ENCODE results near the gene TAF11. TPM values are rescaled to one million over a fixed set of nuclear protein-coding genes. Genes with fewer than 3 reads are reported as not detected.

The TAF11 gene
- total and polyA plus RNA-seq, 5 experiments from 2014 or later: 11.2 to 32.7 (median 18.2) TPM

DNA sequence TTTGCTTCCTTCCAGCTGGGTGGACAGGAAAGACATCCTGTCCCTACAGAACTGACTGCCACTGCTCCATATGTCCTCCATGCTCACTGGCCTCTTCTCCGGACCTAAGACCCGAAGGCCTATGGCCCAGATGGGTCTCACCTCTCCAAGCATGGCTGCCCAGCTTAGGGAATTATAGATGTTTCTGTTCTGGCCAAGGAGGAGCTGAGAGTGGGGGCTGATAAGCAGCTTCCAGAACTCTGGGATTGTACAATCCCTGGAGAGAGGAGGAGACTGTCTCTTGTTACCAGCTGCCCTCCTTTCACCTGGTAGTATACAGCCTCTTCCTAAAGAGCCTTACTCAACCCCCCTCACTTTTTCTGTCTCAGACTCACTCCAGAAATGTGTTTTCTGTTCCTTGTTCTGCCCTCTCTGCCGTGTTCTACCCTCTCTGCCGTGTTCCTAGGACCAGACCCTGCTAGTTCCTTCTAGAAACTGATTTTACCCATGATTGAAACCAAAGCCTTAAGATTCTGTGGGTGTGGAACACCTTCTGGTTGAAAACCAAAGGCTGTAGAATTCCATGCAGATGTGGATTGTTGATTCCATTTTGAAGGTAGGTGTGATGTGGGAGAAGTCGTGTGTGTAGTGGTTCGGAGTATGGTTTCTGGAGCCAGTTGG lies 29.9 kb upstream of the TAF11 start:
- ATAC-seq (no peak), DNase-seq (no peak)
- Mint-ChIP-seq H3K36me3 (peaks cover 0 to 8% (median 6%) of the 10 kb centered on the region in 3 donors), H3K4me1 (peaks cover 7 to 17% (median 9%) of the 10 kb centered on the region in 4 donors), H3K4me3 (no peak overlapping the region), H3K27me3 (no peaks in the 10 kb centered on the region), H3K27ac (peak overlapping the region in 1 of 10 donors; percentile 22), H3K9me3 (no peaks in the 10 kb centered on the region)
- POLR2A ChIA-PET: no interaction called here

- no peak for DNase-seq
- ATAC-seq: no peak
- Mint-ChIP-seq H3K36me3 (peaks cover 0 to 8% (median 6%) of the 10 kb centered on the region in 3 donors), H3K27me3 (no peaks in the 10 kb centered on the region), H3K9me3 (no peaks in the 10 kb centered on the region), H3K4me1 (peaks cover 13 to 23% (median 22%) of the 10 kb centered on the region in 4 donors), H3K27ac (no peak overlapping the region), H3K4me3 (no peak overlapping the region)
- POLR2A ChIA-PET: interaction anchor here (0.6 kb wide), 1 partner anchor 304 kb away, joined by 3 read pairs; no protein-coding TSS in a partner anchor
Measured at GRCh38 chr6:34916348-34916967, 28.6 kb upstream of the TAF11 start.

GRCh38 chr6:34914358-34914757 lies 26.5 kb upstream of the TAF11 start:
- Mint-ChIP-seq H3K4me3 (no peak overlapping the region), H3K27ac (no peak overlapping the region), H3K27me3 (peaks cover 0 to 4% (median 0%) of the 10 kb centered on the region in 5 donors), H3K36me3 (peaks cover 0 to 8% (median 6%) of the 10 kb centered on the region in 3 donors), H3K9me3 (no peaks in the 10 kb centered on the region), H3K4me1 (peaks cover 21 to 36% (median 30%) of the 10 kb centered on the region in 4 donors)
- ATAC-seq (no peak), DNase-seq (no peak)
- POLR2A ChIA-PET: no interaction called here

DNA sequence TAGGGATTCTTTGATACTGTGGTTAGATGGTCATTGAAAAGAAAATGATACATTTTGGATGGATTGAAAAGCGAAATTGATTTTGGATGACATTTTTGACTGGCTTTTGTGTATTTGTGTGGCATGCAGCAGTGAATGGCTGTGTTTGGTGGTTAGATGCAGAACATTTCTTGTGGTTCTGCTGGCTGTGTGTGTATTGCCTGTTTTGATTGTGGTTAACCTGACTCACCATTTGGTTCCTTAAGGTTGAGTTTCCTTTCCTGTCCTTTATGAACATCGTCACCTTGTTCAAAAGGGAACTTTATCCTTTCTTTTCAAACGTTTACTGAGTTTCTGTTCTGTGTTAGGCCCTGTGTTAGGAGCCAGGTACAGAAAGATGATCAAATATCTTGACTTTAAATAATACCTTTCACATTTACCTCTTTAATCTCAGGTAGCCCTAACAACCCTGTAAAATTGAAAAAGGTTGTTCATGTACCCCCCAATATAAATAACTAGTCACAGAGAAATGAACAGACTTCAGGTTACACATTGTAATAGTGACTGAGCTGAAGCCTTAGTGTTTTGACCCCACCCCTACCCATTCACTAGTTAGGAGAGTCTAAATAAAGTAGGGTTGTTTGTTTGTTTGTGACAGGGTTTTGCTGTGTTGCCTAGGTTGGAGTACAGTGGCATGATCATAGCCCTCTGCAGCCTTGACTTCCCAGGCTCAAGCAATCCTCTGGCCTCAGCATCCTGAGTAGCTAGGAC lies 25.0 kb upstream of the TAF11 start:
- peak overlapping the region in 8 of 10 donors; percentile 29 to 76 (median 46) for H3K27ac Mint-ChIP-seq

DNA sequence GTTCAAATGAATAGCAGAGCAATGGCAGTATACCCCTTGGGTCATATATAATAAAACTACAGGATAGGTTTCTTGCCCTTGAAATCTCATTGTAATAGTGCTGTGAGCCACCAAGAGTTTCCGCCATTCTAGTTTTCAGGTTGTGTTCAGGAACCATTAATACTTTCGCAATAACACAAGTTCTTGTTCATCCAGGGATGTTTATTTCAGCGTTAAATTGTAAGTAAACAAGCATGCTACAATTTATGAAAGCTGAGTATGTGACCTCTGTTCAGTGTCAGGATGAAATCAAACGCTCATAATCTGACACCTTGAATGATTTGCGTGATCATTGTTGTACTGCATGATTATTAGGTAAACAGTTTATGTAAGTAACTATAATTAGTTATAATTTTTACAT lies 24.0 kb upstream of the TAF11 start:
- Mint-ChIP-seq H3K36me3 (no peaks in the 10 kb centered on the region), H3K4me3 (peak overlapping the region in 1 of 10 donors; percentile 58), H3K27me3 (peaks cover 0 to 4% (median 0%) of the 10 kb centered on the region in 5 donors), H3K9me3 (no peaks in the 10 kb centered on the region), H3K27ac (no peak overlapping the region), H3K4me1 (peaks cover 20 to 39% (median 34%) of the 10 kb centered on the region in 4 donors)
- ATAC-seq: no peak
- POLR2A ChIA-PET: no interaction called here
- no peak for DNase-seq

More for the DNA sequence above, 25.0 kb upstream of the TAF11 start:
- POLR2A ChIA-PET: interaction anchor here (0.7 to 1.6 kb wide), 2 partner anchors 25 to 45 kb away, joined by 3 to 5 read pairs; partner anchors contain the start of gene TAF11
- peaks cover 0 to 4% (median 0%) of the 10 kb centered on the region in 5 donors for H3K27me3 Mint-ChIP-seq
- DNase-seq: peak in 8 of 10 donors; percentile 1 to 73 (median 40)
- peaks cover 0 to 3% (median under 1%) of the 10 kb centered on the region in 3 donors for H3K36me3 Mint-ChIP-seq
- H3K4me3 Mint-ChIP-seq: peak overlapping the region; percentile 0 to 83 (median 63)
- ATAC-seq: peak; percentile 96 to 98
- no peaks in the 10 kb centered on the region for H3K9me3 Mint-ChIP-seq
- H3K4me1 Mint-ChIP-seq: peaks cover 21 to 39% (median 32%) of the 10 kb centered on the region in 4 donors

- Mint-ChIP-seq H3K9me3 (no peaks in the 10 kb centered on the region), H3K27me3 (peaks cover 0 to 4% (median 0%) of the 10 kb centered on the region in 5 donors), H3K4me3 (no peak overlapping the region), H3K4me1 (peaks cover 22 to 45% (median 38%) of the 10 kb centered on the region in 4 donors), H3K27ac (peak overlapping the region in 1 of 10 donors; percentile 74), H3K36me3 (peaks cover 0 to 8% (median 0%) of the 10 kb centered on the region in 3 donors)
- DNase-seq (no peak), ATAC-seq (no peak)
- POLR2A ChIA-PET: interaction anchor here (1.4 kb wide), 1 partner anchor 21 kb away, joined by 4 read pairs; the partner anchor contains the start of gene ANKS1A
Measured at GRCh38 chr6:34909320-34909883, 21.6 kb upstream of the TAF11 start.

DNA sequence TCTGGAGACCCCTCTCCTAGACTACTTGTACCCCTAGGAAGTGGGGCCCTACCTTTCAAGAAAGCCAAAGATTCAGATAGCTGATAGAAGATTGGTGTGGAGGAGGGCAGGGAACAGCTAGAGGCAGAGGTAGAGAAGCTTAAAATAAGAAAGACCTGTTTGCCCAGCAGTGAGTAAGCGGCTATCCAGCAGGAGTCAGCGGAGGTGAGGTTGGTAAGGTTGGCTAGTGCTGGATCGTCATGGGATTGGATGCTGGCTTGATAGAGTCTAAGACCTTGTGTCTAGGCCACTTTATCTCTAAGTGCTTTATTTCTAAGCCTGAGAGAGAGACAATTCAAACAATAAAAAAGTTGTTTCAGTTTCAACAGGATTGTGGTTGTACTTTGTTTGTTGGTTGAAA lies 20.4 kb upstream of the TAF11 start:
- ATAC-seq: no peak
- peaks cover 22 to 42% (median 34%) of the 10 kb centered on the region in 4 donors for H3K4me1 Mint-ChIP-seq
- peaks cover 0 to 4% (median 0%) of the 10 kb centered on the region in 5 donors for H3K27me3 Mint-ChIP-seq
- no peak overlapping the region for H3K4me3 Mint-ChIP-seq
- H3K27ac Mint-ChIP-seq: no peak overlapping the region
- H3K36me3 Mint-ChIP-seq: peaks cover 0 to 8% (median 0%) of the 10 kb centered on the region in 3 donors
- H3K9me3 Mint-ChIP-seq: no peaks in the 10 kb centered on the region
- no peak for DNase-seq
- POLR2A ChIA-PET: no interaction called here

DNA sequence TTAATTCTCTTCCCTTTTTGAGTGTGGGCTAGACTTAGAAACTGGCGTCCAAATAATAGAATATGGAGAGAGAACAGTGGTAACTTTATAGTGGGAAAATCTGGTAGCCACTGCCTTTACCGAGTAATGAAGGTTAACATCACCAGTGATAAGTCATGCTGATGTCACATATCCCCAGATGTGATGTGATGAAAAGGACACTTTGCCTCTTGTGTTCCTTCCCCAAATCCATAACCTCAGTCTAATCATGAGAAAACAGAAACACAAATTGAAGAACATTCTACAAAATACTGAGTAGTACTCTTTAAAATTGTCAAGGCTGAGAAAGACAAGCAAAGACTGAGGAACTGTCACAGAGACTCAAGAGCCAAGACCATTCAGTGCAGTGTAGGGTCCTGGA lies 19.0 kb upstream of the TAF11 start:
- no peak overlapping the region for H3K27ac Mint-ChIP-seq
- peaks cover 0 to 4% (median 0%) of the 10 kb centered on the region in 5 donors for H3K27me3 Mint-ChIP-seq
- DNase-seq (no peak), ATAC-seq (no peak)
- peaks cover 0 to 10% (median 0%) of the 10 kb centered on the region in 3 donors for H3K36me3 Mint-ChIP-seq
- POLR2A ChIA-PET: no interaction called here
- peaks cover 15 to 29% (median 20%) of the 10 kb centered on the region in 4 donors for H3K4me1 Mint-ChIP-seq
- H3K9me3 Mint-ChIP-seq: no peaks in the 10 kb centered on the region
- no peak overlapping the region for H3K4me3 Mint-ChIP-seq

GRCh38 chr6:34904990-34905613 lies 17.3 kb upstream of the TAF11 start:
- H3K4me1 Mint-ChIP-seq: peaks cover 7 to 17% (median 9%) of the 10 kb centered on the region in 4 donors
- H3K27me3 Mint-ChIP-seq: peaks cover 0 to 4% (median 0%) of the 10 kb centered on the region in 5 donors
- no peak for ATAC-seq
- H3K9me3 Mint-ChIP-seq: no peaks in the 10 kb centered on the region
- no peak overlapping the region for H3K27ac Mint-ChIP-seq
- DNase-seq: no peak
- no peak overlapping the region for H3K4me3 Mint-ChIP-seq
- POLR2A ChIA-PET: no interaction called here
- H3K36me3 Mint-ChIP-seq: peaks cover 0 to 10% (median 0%) of the 10 kb centered on the region in 3 donors

- DNase-seq: no peak
- Mint-ChIP-seq H3K9me3 (no peaks in the 10 kb centered on the region), H3K27me3 (no peaks in the 10 kb centered on the region), H3K4me3 (no peak overlapping the region), H3K36me3 (peaks cover 0 to 10% (median 0%) of the 10 kb centered on the region in 3 donors), H3K27ac (no peak overlapping the region), H3K4me1 (peaks cover 2 to 10% (median 7%) of the 10 kb centered on the region in 4 donors)
- ATAC-seq: no peak
- POLR2A ChIA-PET: interaction anchor here (0.7 kb wide), 1 partner anchor 611 kb away, joined by 7 read pairs; no protein-coding TSS in a partner anchor
Measured at GRCh38 chr6:34901930-34902329, 14.1 kb upstream of the TAF11 start.

GRCh38 chr6:34900321-34901031 lies 12.6 kb upstream of the TAF11 start:
- DNase-seq: no peak
- POLR2A ChIA-PET: no interaction called here
- H3K27ac Mint-ChIP-seq: no peak overlapping the region
- no peaks in the 10 kb centered on the region for H3K9me3 Mint-ChIP-seq
- ATAC-seq: no peak
- no peaks in the 10 kb centered on the region for H3K27me3 Mint-ChIP-seq
- peaks cover 2 to 10% (median 7%) of the 10 kb centered on the region in 4 donors for H3K4me1 Mint-ChIP-seq
- H3K36me3 Mint-ChIP-seq: peaks cover 0 to 10% (median 0%) of the 10 kb centered on the region in 3 donors
- no peak overlapping the region for H3K4me3 Mint-ChIP-seq

All from naive thymus-derived CD8-positive, alpha-beta T cell (primary cell).